NCI-H526 treated with DMSO at 0.1 percent for 48 hours (cell line): ENCODE results near the gene PRMT5.

Source experiments
- DNase-seq: peaks from one replicate; lab custom pipeline; 2025; lab: John Stamatoyannopoulos, UW

Gene PRMT5

GRCh38 chr14:22897357-22897756, 31.8 kb downstream of the PRMT5 start:
- no peak for DNase-seq

DNA sequence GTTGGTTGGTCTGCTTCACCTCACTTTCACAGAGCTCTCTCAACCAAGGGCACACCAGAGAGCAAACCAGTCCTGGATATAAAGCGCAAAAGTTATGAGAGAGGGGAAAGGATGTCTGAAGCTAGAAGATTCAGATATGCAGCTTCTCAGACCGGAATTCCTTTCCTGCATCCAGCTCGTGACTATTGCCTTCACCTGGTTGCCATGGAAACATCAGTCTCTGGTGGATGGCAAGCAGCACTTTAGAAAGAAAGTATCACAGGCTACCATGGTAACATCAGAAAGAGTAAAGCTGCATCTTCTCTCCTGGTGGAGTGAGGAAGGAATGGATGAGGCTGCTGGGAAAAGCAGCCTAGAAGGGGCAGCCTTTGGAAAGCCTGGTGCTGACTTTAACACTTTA, 32.4 kb downstream of the PRMT5 start:
- no peak for DNase-seq

- DNase-seq: no peak
Observed at GRCh38 chr14:22896356-22896755, 32.8 kb downstream of the PRMT5 start.

- DNase-seq: no peak
Observed at GRCh38 chr14:22895402-22895801, 33.8 kb downstream of the PRMT5 start.

GRCh38 chr14:22893706-22894105, 35.5 kb downstream of the PRMT5 start:
- no peak for DNase-seq

DNA sequence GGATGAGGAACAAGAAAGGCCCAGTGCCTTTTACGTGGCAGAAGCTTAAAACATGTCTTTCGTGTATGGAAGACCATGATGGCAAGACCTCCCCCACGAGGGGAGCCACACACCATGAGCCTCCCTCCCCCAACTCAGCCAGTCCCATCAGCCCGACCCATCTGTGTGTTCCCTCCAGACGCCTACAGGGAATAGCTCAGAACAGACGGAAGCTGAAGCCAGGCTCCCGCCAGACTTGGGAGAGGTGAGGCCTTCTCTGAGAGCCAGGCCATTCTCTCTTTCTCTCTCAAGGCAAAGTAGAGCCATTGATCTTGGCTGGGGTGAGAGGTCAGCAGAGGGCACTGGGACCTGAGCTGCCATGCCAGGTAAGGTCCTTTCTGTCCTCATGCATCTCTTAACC, 36.7 kb downstream of the PRMT5 start:
- DNase-seq: no peak

- DNase-seq: no peak
Observed at GRCh38 chr14:22890416-22890815, 38.8 kb downstream of the PRMT5 start.

DNA sequence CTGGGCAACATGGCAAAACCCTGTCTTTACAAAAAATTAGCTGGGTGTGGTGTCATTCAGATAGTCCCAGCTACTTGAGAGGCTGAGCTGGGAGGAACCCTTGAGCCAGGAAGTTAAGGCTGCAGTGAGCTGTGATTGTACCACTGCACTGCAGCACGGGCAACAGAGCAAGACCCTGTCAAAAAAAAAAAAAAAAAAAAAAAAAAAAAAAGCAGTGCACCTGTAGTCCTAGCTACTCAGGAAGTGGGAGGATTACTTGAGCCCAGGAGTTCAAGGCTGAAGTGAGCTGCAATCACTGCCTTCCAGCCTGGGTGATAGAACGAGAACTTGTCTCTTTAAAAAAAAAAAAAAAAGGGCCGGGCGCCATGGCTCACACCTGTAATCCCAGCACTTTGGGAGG, 40.5 kb downstream of the PRMT5 start:
- DNase-seq: no peak

- DNase-seq: no peak
Observed at GRCh38 chr14:22887990-22888378, 41.2 kb downstream of the PRMT5 start.

DNA sequence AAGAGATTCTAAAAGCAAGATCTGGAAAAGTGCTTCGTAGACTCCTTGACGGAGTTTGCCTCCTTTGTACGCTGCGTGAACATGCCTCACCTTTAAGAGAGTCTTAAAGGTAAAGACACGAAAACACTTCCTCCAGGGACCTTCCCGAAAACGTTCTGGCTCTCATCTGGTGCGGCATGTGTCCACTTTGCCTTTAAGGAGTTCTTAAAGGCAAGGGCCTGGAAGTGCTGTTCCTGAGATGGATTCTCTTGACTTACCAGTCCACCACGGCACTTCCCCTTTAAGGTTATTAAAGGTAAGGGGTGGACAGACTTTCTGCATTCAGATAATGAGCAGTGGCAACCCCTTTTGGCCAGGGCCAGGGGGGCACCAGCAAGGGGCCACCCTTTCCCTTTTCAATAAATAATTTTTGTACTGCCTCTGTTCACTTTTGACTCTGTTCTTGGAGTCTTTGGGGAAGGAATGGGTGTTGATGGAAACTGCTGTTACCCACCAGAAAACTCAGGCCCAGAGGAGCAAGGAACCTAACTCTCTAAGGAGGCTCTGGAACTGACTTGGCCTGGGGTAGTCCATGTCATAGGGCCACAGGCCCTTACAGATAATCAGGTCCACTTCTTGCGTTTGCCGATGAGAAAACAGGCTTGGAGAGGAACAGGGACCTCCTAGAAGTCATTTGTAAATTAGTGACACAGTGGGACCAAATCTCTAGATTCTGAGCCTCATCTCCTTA, 41.8 kb downstream of the PRMT5 start:
- DNase-seq: peak; percentile 56

- DNase-seq: peak; percentile 67
Observed at GRCh38 chr14:22886500-22887259, 42.5 kb downstream of the PRMT5 start.

GRCh38 chr14:22885975-22886374, 43.2 kb downstream of the PRMT5 start:
- DNase-seq: no peak

- no peak for DNase-seq
Observed at GRCh38 chr14:22884738-22885523, 44.2 kb downstream of the PRMT5 start.

DNA sequence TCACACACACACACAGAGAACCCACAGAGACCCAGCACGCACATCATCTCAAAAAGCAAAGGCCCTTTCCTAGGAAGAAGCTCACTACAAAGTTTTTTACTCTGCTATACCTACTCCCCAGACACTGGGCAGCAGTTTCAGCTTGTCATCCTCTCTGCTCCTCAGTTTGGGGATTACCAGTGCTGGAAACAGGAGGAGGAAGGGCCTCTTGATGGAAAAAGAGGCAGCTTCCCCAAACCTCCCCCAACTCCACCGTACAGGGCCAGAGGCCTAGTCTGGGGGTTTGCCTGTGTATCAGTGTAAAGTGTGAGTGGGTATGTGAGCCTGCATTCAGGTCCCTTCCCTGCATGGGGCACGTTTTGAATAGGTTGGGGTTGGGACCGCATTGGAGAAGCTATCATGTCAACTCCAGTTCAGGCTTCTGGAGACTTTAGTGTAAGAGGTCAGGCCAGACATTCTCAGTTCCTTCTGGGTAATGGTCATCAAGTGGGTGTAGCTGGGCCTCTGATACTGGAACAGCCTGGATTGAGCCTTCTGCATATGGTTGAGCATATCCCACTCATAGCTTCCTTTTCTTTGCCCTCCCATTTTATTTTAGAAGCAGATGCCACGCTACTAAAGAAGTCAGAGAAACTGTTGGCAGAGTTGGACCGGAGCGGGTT, 45.0 kb downstream of the PRMT5 start:
- no peak for DNase-seq

DNA sequence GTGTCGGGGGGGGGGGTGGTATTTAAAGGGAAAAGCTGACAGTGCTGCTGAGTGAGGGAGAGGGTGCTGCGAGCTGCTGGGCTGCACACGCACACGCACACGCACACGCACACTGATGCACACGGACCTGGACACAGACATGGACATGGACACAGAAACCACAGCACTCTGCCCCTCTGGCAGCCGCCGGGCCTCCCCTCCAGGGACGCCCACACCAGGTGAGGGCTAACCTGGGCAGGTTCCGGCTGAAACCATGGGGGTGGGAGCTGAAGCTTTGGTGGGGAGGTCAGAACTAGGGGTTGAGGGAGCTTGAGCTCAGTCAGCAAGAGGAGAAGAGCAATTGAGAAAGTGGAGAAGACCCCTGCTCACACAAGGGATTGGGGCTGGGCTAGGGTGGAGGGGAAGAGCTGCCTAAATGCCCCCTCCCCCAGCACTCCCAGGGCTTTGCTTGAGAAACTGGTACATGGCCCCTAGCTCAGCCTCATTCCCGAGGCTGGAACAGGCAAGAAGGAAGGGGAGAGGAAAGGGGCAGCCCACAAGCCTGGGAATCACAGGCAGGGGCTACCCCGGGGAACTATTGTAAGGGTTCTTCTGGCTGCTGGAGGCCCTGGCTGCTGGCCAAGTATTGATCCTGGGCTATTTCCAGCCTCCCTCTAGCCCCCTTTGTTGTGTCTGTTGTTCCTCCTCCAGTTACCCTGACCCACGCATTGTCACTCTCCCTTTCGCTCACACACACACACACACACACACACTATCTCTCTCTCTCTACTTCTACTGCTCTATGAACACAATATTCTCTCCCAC, 45.8 kb downstream of the PRMT5 start, which contains the start of gene REM2:
TSS of gene REM2 (plus strand) at position 50 of the 804 bp plus-strand sequence. CDS start at position 116, 66 bp downstream.
- DNase-seq: no peak

GRCh38 chr14:22882529-22883172, 46.5 kb downstream of the PRMT5 start:
- DNase-seq: no peak

- no peak for DNase-seq
Observed at GRCh38 chr14:22882064-22882463, 47.1 kb downstream of the PRMT5 start.

- no peak for DNase-seq
Observed at GRCh38 chr14:22878271-22879246, 50.6 kb downstream of the PRMT5 start.

- DNase-seq: no peak
Observed at GRCh38 chr14:22877000-22877501, 52.1 kb downstream of the PRMT5 start.
